Stimulated activated naive CD8-positive, alpha-beta T cell treated with anti-CD3 and anti-CD28 coated beads, Interleukin-15, Interleukin-2, amounts not matched to agents 100 ng/mL and 50 ng/mL, for 24 hours (primary cell): ENCODE measurements around the gene SIRPA.
"Not testable (repeated sequence)": the region's sequence is repeated elsewhere in the genome, so short reads cannot be mapped to it uniquely, and the experiment has no call there.

ENCODE experiments used
- H3K27ac Mint-ChIP-seq: one replicate; pipeline ENCODE4 v1.8.0; 2021; ENCODE audit warnings: mild to moderate bottlenecking, mixed read lengths
- H3K27me3 Mint-ChIP-seq: one replicate; pipeline ENCODE4 v1.8.0; 2021; ENCODE audit warnings: mixed read lengths
- H3K36me3 Mint-ChIP-seq: one replicate; pipeline ENCODE4 v1.8.0; 2021; ENCODE audit warnings: low read depth, mixed read lengths
- H3K4me1 Mint-ChIP-seq: one replicate; pipeline ENCODE4 v1.8.0; 2021; ENCODE audit warnings: low read depth, mixed read lengths
- H3K4me3 Mint-ChIP-seq: one replicate; pipeline ENCODE4 v1.8.0; 2021; ENCODE audit warnings: mild to moderate bottlenecking, mixed read lengths
- H3K9me3 Mint-ChIP-seq: one replicate; pipeline ENCODE4 v1.8.0; 2021; ENCODE audit warnings: mixed read lengths

Gene SIRPA

DNA sequence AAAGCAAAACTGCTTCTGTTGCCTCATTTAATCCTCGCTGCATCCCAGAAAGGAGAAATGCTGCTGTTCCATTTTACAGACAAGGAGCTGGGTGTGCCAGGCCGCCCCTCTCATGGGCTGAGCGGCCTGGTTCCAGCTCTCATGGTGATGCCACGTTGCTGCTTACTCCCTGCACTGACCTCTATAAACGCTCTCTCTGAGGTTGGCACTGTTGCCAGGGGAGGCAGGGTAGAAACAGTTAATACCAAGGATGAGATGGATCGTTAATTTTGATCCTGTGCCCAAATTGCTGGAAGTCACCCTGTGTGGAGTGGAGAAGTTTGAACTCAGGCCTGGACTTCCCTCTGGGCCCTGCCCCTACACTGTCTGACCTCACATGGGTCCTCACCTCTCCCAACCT, 25.6 kb downstream of the SIRPA start:
- no peaks in the 10 kb centered on the region for H3K36me3 Mint-ChIP-seq
- H3K27ac Mint-ChIP-seq = no peak overlapping the region
- no peak overlapping the region for H3K4me3 Mint-ChIP-seq
- H3K27me3 Mint-ChIP-seq = no peaks in the 10 kb centered on the region
- H3K9me3 Mint-ChIP-seq = no peaks in the 10 kb centered on the region
- H3K4me1 Mint-ChIP-seq = no peaks in the 10 kb centered on the region

- H3K27ac Mint-ChIP-seq, H3K27me3 Mint-ChIP-seq, H3K4me1 Mint-ChIP-seq, H3K36me3 Mint-ChIP-seq, H3K9me3 Mint-ChIP-seq, H3K4me3 Mint-ChIP-seq: not testable (repeated sequence)
Observed at GRCh38 chr20:1921985-1922384, 26.8 kb downstream of the SIRPA start.

DNA sequence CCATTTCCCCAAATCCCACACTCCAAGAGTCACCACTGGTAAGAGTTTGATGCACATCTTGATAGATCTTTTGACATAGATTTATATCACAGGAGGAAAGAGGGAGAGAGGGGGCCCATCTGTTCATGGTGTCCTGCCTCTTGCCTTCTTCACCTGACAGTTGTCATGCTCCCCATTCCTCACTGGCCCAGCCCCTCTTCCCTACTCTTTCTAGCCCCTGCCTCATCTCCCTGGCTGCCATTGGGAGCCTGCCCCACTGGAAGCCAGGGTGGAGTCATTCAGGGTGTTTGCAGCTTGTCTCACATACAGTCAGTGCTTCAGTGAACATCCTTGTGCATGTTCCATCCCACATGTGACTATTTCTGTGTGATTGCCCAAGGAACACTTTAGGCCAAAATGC, 27.6 kb downstream of the SIRPA start:
- Mint-ChIP-seq H3K4me3 (no peak overlapping the region), H3K9me3 (no peaks in the 10 kb centered on the region)

GRCh38 chr20:1924910-1925861, 30.0 kb downstream of the SIRPA start:
- no peak overlapping the region for H3K27ac Mint-ChIP-seq
- no peak overlapping the region for H3K4me3 Mint-ChIP-seq
- H3K9me3 Mint-ChIP-seq = no peaks in the 10 kb centered on the region
- H3K27me3 Mint-ChIP-seq = peaks cover 4% of the 10 kb centered on the region
- no peaks in the 10 kb centered on the region for H3K36me3 Mint-ChIP-seq
- H3K4me1 Mint-ChIP-seq = no peaks in the 10 kb centered on the region

More for the DNA sequence above, 27.6 kb downstream of the SIRPA start:
- Mint-ChIP-seq H3K27me3 (no peaks in the 10 kb centered on the region), H3K27ac (no peak overlapping the region), H3K36me3 (no peaks in the 10 kb centered on the region), H3K4me1 (no peaks in the 10 kb centered on the region)

- no peaks in the 10 kb centered on the region for H3K9me3 Mint-ChIP-seq
- no peaks in the 10 kb centered on the region for H3K4me1 Mint-ChIP-seq
- peaks cover 10% of the 10 kb centered on the region for H3K27me3 Mint-ChIP-seq
- H3K4me3 Mint-ChIP-seq = no peak overlapping the region
- H3K27ac Mint-ChIP-seq = no peak overlapping the region
- no peaks in the 10 kb centered on the region for H3K36me3 Mint-ChIP-seq
Observed at GRCh38 chr20:1926237-1926636, 31.0 kb downstream of the SIRPA start.

DNA sequence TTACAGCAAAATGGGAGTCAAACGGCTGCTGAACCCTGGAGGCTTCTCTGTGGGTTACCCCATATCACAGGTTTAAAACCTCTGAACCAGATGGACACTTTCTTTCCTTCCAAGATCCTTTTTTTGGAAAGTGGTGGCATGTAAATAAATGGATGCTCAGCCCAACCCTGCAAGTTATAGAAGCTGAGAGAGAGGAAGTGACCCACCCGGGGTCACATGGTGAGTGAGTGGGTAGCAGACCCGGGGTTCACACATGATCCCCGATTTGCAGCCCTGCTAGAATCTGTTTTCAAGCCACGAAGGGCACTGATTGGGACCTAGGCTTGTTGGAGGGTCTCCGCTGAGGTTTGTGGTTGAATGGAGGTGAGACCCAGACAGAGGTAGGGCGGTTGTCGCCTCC, 32.0 kb downstream of the SIRPA start:
- no peaks in the 10 kb centered on the region for H3K9me3 Mint-ChIP-seq
- H3K27ac Mint-ChIP-seq = no peak overlapping the region
- peaks cover 15% of the 10 kb centered on the region for H3K27me3 Mint-ChIP-seq
- H3K4me1 Mint-ChIP-seq = no peaks in the 10 kb centered on the region
- no peaks in the 10 kb centered on the region for H3K36me3 Mint-ChIP-seq
- H3K4me3 Mint-ChIP-seq = no peak overlapping the region

DNA sequence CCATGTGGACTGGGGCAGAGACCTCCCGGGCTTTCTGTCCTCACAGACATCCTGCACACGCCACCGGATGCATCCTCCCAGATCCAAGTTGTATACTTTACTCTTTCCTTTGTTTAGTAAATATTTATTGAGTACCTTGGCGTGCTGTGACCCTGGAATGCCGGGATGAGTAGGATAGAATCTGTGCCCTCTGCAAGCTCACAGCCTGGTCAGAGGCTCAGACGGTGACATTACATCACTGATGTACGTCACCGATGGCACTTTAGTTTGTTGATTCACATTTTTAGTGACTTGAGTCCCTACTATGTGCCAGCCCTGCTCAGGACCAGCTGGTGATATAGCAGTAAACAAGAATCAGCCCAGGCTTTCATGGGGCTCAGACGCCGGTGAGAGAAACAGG, 32.9 kb downstream of the SIRPA start:
- Mint-ChIP-seq H3K4me3 (no peak overlapping the region), H3K27me3 (peaks cover 24% of the 10 kb centered on the region), H3K27ac (no peak overlapping the region), H3K4me1 (no peaks in the 10 kb centered on the region), H3K9me3 (no peaks in the 10 kb centered on the region), H3K36me3 (no peaks in the 10 kb centered on the region)

DNA sequence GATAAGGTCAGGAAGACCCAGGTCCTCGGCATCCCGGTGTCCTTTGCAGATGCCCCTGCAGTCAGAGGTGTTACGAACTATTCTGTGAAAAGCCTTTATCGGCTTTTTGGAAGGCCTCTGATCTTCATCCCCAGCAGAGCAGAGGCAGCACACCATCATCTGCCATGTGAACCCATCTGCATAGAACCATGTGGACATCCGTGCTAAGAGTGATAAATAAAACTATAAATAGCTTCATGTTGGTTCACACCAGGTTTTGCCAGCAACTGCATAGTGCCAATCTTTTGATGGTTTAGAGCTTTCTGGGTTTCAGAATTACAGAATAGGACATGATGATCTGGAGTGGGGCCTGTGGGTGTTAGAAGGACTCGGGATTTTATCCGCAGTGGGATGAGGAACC, 33.6 kb downstream of the SIRPA start:
- Mint-ChIP-seq H3K27me3 (peaks cover 24% of the 10 kb centered on the region), H3K36me3 (no peaks in the 10 kb centered on the region)

GRCh38 chr20:1929460-1929859, 34.3 kb downstream of the SIRPA start:
- H3K4me1 Mint-ChIP-seq = no peaks in the 10 kb centered on the region
- H3K27ac Mint-ChIP-seq = no peak overlapping the region
- no peaks in the 10 kb centered on the region for H3K9me3 Mint-ChIP-seq
- H3K36me3 Mint-ChIP-seq = no peaks in the 10 kb centered on the region
- H3K27me3 Mint-ChIP-seq = peaks cover 24% of the 10 kb centered on the region
- H3K4me3 Mint-ChIP-seq = no peak overlapping the region

More for the DNA sequence above, 33.6 kb downstream of the SIRPA start:
- Mint-ChIP-seq H3K9me3 (no peaks in the 10 kb centered on the region), H3K4me1 (no peaks in the 10 kb centered on the region), H3K4me3 (no peak overlapping the region), H3K27ac (no peak overlapping the region)

DNA sequence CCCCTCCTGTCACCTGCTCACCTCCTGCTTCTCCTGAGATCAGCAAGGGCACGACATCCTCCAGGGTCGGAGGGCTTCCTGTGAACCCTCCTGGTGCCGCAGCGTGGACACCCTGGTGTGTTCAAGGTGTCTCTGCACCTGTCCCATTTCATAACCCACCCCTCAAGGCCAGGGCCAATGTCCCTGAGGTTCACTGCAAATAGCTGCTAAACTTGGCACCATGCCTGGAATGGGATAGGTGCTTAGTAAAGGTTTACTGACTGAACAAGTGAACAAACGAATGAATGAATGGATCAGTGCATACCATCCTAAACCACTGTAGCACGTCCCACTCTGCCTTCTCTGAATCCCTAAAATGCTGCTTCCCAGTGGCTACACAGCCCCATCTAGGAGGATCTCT, 35.0 kb downstream of the SIRPA start:
- H3K27ac Mint-ChIP-seq = no peak overlapping the region
- peaks cover 24% of the 10 kb centered on the region for H3K27me3 Mint-ChIP-seq
- no peaks in the 10 kb centered on the region for H3K4me1 Mint-ChIP-seq
- H3K36me3 Mint-ChIP-seq = no peaks in the 10 kb centered on the region
- H3K9me3 Mint-ChIP-seq = no peaks in the 10 kb centered on the region
- H3K4me3 Mint-ChIP-seq = no peak overlapping the region

DNA sequence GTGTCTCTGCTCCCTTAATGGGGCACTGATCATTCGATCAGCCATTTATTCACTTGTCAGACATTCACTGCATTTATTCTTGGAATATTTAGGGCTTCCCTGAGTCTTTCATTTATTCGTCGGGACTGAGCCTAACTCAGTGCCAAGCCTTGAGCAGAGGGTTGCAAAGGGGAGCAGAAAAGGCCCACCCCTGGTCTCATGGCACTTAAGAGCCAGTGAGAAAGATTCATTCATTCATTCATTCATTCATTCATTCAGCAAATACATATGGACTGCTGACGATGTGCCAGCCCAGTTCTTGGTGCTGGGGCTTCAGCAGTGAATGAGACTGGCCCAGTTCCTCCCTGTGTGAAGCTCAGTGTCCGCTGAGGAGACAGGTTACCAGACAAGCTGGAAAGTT, 36.6 kb downstream of the SIRPA start:
- H3K4me3 Mint-ChIP-seq = no peak overlapping the region
- no peaks in the 10 kb centered on the region for H3K36me3 Mint-ChIP-seq
- H3K27me3 Mint-ChIP-seq = peaks cover 24% of the 10 kb centered on the region
- no peak overlapping the region for H3K27ac Mint-ChIP-seq
- no peaks in the 10 kb centered on the region for H3K9me3 Mint-ChIP-seq
- H3K4me1 Mint-ChIP-seq = no peaks in the 10 kb centered on the region

DNA sequence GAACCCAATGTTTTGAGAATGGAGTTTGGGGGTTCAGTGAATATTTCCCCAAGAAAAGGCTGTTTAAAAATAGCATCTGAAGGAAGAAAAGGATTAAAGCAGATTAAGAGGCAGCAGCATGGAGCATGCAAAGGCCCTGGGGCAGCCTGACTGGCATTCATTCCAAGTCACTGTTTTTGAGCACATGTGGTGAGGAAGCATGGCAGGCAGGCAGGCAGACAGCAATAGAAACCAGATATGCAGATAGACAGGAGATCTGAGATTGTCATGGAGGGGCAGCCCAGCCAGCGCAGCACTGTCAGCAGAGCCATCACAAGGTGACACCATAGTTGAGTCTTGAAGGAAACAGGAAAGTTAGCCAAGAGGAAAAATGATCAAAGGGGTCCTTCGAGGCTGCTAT, 37.8 kb downstream of the SIRPA start:
- Mint-ChIP-seq H3K27ac (no peak overlapping the region), H3K4me3 (no peak overlapping the region), H3K27me3 (peaks cover 24% of the 10 kb centered on the region), H3K9me3 (no peaks in the 10 kb centered on the region), H3K4me1 (no peaks in the 10 kb centered on the region), H3K36me3 (no peaks in the 10 kb centered on the region)

- Mint-ChIP-seq H3K36me3 (no peaks in the 10 kb centered on the region), H3K4me1 (no peaks in the 10 kb centered on the region)
Observed at GRCh38 chr20:1933465-1933870, 38.3 kb downstream of the SIRPA start.

GRCh38 chr20:1934156-1934555, 38.9 kb downstream of the SIRPA start:
- no peak overlapping the region for H3K4me3 Mint-ChIP-seq
- H3K27ac Mint-ChIP-seq = no peak overlapping the region
- no peaks in the 10 kb centered on the region for H3K4me1 Mint-ChIP-seq
- no peaks in the 10 kb centered on the region for H3K36me3 Mint-ChIP-seq
- no peaks in the 10 kb centered on the region for H3K9me3 Mint-ChIP-seq
- H3K27me3 Mint-ChIP-seq = peaks cover 21% of the 10 kb centered on the region

More at GRCh38 chr20:1933465-1933870, 38.3 kb downstream of the SIRPA start:
- peaks cover 24% of the 10 kb centered on the region for H3K27me3 Mint-ChIP-seq
- H3K4me3 Mint-ChIP-seq = no peak overlapping the region
- H3K27ac Mint-ChIP-seq = no peak overlapping the region
- H3K9me3 Mint-ChIP-seq = no peaks in the 10 kb centered on the region

DNA sequence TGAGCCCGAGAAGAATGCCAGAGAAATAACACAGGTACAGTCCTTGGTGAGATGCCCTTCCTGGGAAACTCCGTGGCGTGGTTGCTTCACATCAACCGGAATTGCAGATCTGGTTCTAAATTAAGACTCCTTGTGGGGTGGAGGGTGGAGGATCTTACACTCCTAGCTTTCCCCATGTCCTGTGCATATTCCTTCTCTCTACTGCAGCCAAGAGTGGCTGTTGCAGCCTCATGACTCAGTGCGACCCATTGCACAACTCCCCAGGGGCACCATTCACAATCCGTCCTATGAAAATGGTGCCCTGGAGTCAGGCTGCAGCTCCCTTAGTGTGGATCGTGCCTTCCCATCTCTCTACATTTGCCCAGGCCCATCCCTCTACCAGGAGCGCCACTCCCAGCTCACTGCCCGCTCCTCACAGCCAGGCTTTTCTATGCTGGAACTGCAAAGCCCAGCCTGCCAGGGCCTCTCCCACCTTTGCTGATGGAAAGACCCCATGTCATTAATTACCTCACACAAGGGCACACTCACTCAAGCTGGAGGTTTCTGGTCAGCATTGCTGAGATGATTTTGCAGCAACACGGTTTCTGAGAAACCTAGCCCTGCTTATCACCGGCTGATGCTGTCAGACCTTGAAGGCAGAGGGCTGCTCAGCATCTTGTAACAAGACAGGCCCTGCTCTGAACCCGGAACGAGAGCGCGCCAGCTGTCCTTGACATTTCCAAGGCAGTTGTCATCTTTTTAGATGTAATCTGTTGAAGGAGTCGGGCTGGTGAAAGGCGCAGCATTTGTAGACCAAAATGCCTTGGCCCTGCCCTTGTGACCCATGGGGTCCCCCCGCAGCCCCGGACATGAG, 39.7 kb downstream of the SIRPA start:
- no peaks in the 10 kb centered on the region for H3K9me3 Mint-ChIP-seq
- no peak overlapping the region for H3K27ac Mint-ChIP-seq
- H3K4me1 Mint-ChIP-seq = no peaks in the 10 kb centered on the region
- no peaks in the 10 kb centered on the region for H3K36me3 Mint-ChIP-seq
- H3K27me3 Mint-ChIP-seq = peaks cover 20% of the 10 kb centered on the region
- H3K4me3 Mint-ChIP-seq = no peak overlapping the region
